Measurements from ENCODE around the gene ETHE1. TPM values are rescaled to one million over a fixed set of nuclear protein-coding genes. Genes with fewer than 3 reads are reported as not detected.

ETHE1 gene
- total RNA-seq, 2 experiments from 2014 or later = 1.7 to 6.4 TPM

DNA sequence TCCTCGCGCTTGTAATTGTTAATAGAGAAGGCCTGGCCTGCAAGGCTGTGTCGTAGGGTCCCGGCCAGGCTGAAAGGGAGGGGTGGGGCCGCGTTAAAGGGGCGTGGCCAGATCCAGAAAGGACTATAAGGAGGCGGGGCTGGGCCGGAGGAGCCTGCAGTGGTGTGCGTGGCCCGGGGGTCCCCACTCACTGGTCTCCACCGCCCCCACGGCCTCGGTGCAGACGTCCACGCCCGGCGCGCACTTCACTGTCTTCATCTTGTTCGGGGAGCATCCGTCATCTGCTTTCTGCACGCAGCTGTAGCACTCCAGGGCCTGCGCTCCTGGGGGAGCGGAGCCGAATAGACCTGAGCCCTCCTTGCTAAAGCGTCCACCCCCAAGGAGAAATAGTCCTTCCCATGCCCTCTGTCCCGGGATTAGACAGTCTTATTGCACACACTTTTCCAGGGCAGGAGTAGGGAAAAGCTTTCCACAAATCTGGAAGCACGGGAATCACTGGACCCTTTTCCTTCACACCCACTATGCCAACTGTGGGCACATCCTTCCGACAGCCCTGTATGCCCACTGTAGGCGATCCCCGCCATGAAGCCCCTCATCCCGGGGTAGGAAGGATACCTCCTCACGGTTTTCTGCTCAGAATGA, 62.7 kb downstream of the ETHE1 start:
- POLR2A ChIA-PET = interaction anchor here (0.5 to 1.7 kb wide), 3 partner anchors 40 to 204 kb away, joined by 3 to 6 read pairs (median 6); partner anchors contain the start of gene PHLDB3

GRCh38 chr19:43463381-43464133, 63.4 kb downstream of the ETHE1 start:
- H3K9me3 ChIP-seq (ENCODE audit: low read length) = no peaks in the 10 kb centered on the region
- intact Hi-C loops (cut with micrococcal nuclease; ENCODE audit: unreplicated experiment) = loop anchor here (2.0 kb wide), 1 partner anchor 41 kb away; the partner anchor contains the start of gene PHLDB3
- POLR2A ChIA-PET = interaction anchor here (0.5 to 1.7 kb wide), 5 partner anchors 17 to 205 kb away, joined by 3 to 6 read pairs (median 4); partner anchors contain the start of gene PHLDB3
- CTCF ChIA-PET (ENCODE audit: unreplicated experiment) = interaction anchor here (0.8 kb wide), 1 partner anchor 38 kb away, joined by 10 read pairs; no protein-coding TSS in a partner anchor
- no peaks in the 10 kb centered on the region for H3K9me2 ChIP-seq (ENCODE audit: insufficient read depth, low read length)
- H3K4me3 ChIP-seq (ENCODE audit: low read depth, low read length, poor library complexity, severe bottlenecking) = peak overlapping the region; percentile 70
- peak overlapping the region; percentile 91 for H3K4me2 ChIP-seq (ENCODE audit: low read length)
- TF ChIP-seq, protein P1, sequence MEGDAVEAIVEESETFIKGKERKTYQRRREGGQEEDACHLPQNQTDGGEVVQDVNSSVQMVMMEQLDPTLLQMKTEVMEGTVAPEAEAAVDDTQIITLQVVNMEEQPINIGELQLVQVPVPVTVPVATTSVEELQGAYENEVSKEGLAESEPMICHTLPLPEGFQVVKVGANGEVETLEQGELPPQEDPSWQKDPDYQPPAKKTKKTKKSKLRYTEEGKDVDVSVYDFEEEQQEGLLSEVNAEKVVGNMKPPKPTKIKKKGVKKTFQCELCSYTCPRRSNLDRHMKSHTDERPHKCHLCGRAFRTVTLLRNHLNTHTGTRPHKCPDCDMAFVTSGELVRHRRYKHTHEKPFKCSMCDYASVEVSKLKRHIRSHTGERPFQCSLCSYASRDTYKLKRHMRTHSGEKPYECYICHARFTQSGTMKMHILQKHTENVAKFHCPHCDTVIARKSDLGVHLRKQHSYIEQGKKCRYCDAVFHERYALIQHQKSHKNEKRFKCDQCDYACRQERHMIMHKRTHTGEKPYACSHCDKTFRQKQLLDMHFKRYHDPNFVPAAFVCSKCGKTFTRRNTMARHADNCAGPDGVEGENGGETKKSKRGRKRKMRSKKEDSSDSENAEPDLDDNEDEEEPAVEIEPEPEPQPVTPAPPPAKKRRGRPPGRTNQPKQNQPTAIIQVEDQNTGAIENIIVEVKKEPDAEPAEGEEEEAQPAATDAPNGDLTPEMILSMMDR (conservative IDR thresholded peaks at IDR 0.05; ENCODE audit: low read length) = no peak
- TF ChIP-seq EZH2phosphoT487 (IDR thresholded peaks at IDR 0.05; ENCODE audit: borderline replicate concordance, low read depth, low read length) = no peak
- no peaks in the 10 kb centered on the region for H3K79me2 ChIP-seq (ENCODE audit: insufficient read depth, low read depth, low read length)
- DNase-seq (ENCODE audit: low spot score) = peak; percentile 95
- no peaks in the 10 kb centered on the region for H3K36me3 ChIP-seq (ENCODE audit: insufficient read depth, low read length)
- peak overlapping the region; percentile 95 for H2AFZ ChIP-seq (ENCODE audit: low read length)
- BruUV-seq (replicated peaks) = no TSS peak
- H3K4me1 ChIP-seq (ENCODE audit: insufficient read depth, low read length, poor library complexity, severe bottlenecking) = peaks cover 9% of the 10 kb centered on the region
- no peaks in the 10 kb centered on the region for H4K20me1 ChIP-seq (ENCODE audit: insufficient read depth, low read length)
- H3K27ac ChIP-seq (ENCODE audit: low read depth, low read length, poor library complexity, severe bottlenecking) = peak overlapping the region; percentile 19

More for the DNA sequence above, 62.7 kb downstream of the ETHE1 start:
- DNase-seq (ENCODE audit: low spot score) = peak; percentile 66
- H3K79me2 ChIP-seq (ENCODE audit: insufficient read depth, low read depth, low read length) = no peaks in the 10 kb centered on the region
- CTCF ChIA-PET (ENCODE audit: unreplicated experiment) = no interaction called here
- no peaks in the 10 kb centered on the region for H4K20me1 ChIP-seq (ENCODE audit: insufficient read depth, low read length)
- no peaks in the 10 kb centered on the region for H3K9me3 ChIP-seq (ENCODE audit: low read length)
- H3K36me3 ChIP-seq (ENCODE audit: insufficient read depth, low read length) = no peaks in the 10 kb centered on the region
- peak overlapping the region; percentile 19 for H3K27ac ChIP-seq (ENCODE audit: low read depth, low read length, poor library complexity, severe bottlenecking)
- peak overlapping the region; percentile 70 for H3K4me3 ChIP-seq (ENCODE audit: low read depth, low read length, poor library complexity, severe bottlenecking)
- peak overlapping the region; percentile 95 for H2AFZ ChIP-seq (ENCODE audit: low read length)
- TF ChIP-seq EZH2phosphoT487 (IDR thresholded peaks at IDR 0.05; ENCODE audit: borderline replicate concordance, low read depth, low read length) = no peak
- TF ChIP-seq, protein P1 (conservative IDR thresholded peaks at IDR 0.05; ENCODE audit: low read length) = no peak
- peaks cover 11% of the 10 kb centered on the region for H3K4me1 ChIP-seq (ENCODE audit: insufficient read depth, low read length, poor library complexity, severe bottlenecking)
- intact Hi-C loops (cut with micrococcal nuclease; ENCODE audit: unreplicated experiment) = no loop called here
- peak overlapping the region; percentile 91 for H3K4me2 ChIP-seq (ENCODE audit: low read length)
- H3K9me2 ChIP-seq (ENCODE audit: insufficient read depth, low read length) = no peaks in the 10 kb centered on the region
- no TSS peak for BruUV-seq (replicated peaks)

Measured in OCI-LY7 (cell line).